Measurements from ENCODE around the gene JSRP1. TPM values are rescaled to one million over a fixed set of nuclear protein-coding genes. Genes with fewer than 3 reads are reported as not detected.

The JSRP1 gene
- total RNA-seq, 1 donor, result 0.54 TPM

- no peak for DNase-seq (ENCODE audit: low read depth in 2 of 3, low spot score in 2 of 3)
Observed at GRCh38 chr19:2235381-2236063, 20.7 kb downstream of the JSRP1 start.

GRCh38 chr19:2234996-2235380, 21.2 kb downstream of the JSRP1 start:
- no peak for DNase-seq (ENCODE audit: low read depth in 2 of 3, low spot score in 2 of 3)

GRCh38 chr19:2233601-2234280, 22.5 kb downstream of the JSRP1 start:
- no peak for DNase-seq (ENCODE audit: low read depth in 2 of 3, low spot score in 2 of 3)

DNA sequence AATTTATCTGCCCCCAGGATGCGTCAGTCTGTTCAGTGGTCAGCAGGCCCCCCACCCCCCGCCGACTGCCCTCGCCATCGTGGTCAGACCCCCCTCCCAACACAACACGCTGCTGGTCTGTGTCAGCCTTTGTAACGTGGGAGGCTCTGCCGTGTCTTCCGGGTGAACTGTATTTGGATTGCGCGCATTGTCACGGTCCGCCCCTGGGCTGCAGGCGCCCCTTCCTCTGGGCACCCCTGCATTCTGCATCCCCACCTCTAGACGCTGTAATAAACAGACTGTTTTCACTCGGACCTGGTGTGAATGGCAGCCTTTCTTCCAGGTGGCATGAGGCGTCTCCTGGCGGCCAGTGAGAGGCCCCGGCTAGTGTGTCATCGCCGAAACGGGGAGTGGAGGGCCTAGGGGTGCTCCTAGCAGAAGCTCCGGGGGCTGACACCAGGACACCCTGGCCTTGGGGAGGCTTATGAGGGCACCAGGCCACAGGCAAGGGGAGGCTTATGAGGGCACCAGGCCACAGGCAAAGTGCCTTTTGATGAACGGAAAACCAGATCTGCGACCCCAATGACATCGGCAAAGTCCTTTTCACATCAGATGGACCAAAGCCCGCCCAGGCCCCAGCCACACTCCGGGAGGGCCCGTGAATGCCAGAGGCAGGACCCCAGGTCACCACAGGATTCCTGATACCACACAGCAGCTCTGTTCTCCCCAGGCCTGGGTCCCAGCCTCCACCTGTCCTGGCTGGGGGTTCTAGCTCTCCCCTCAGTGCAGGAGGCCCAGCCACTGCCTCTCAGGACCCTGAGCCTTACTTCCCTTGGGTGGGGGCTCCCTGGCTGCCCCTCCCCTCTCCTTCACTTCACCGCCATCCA, 23.7 kb downstream of the JSRP1 start:
- DNase-seq (ENCODE audit: low read depth in 2 of 3, low spot score in 2 of 3), result no peak

- DNase-seq (ENCODE audit: low read depth in 2 of 3, low spot score in 2 of 3), result no peak
Observed at GRCh38 chr19:2231621-2232221, 24.5 kb downstream of the JSRP1 start.

- DNase-seq (ENCODE audit: low read depth in 2 of 3, low spot score in 2 of 3), result no peak
Observed at GRCh38 chr19:2230807-2231533, 25.2 kb downstream of the JSRP1 start.

- no peak for DNase-seq (ENCODE audit: low read depth in 2 of 3, low spot score in 2 of 3)
Observed at GRCh38 chr19:2230033-2230531, 26.1 kb downstream of the JSRP1 start.

- no peak for DNase-seq (ENCODE audit: low read depth in 2 of 3, low spot score in 2 of 3)
Observed at GRCh38 chr19:2229103-2230032, 26.8 kb downstream of the JSRP1 start.

DNA sequence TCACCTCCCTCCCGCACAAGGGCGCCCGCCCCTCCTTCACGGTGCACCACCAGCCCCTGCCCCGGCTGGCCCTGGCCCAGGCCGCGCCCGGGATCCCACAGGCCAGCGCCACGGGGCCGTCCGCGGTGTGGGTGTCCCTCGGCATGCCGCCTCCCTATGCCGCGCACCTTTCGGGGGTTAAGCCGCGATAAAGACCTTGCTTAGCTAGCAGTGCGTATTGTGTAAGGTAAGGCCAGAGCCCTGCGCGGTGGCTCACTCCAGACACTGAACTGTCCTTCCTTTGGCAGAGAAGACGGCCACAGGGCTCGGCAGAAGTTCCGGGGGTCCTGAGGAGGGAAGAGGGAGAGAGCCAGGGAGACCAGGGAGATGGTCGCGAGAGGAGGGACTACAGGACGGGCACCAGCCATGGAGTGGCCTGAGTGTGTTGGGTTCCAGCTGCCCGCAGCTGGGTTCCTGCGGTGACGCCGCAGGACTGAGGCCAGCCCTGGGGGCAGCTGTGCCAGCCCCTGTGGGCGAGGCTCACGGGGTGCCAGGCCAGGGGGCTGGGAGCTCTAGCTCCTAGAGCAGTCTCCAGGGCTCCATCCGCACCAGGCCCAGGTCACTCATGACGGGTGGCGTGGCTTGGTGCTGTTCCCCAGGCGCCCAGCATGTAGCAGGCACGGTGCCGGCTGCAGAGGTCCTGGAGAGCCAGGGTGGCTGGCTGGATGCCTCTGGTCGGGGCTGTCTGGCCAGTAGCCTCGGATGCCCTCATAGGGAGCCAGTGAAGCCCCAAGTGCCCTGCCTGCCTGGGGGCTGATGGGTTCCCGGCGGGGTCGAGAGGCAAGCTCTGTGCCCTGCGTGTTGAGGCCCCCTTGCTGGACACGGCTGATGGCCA, 27.8 kb downstream of the JSRP1 start:
- no peak for DNase-seq (ENCODE audit: low read depth in 2 of 3, low spot score in 2 of 3)

DNA sequence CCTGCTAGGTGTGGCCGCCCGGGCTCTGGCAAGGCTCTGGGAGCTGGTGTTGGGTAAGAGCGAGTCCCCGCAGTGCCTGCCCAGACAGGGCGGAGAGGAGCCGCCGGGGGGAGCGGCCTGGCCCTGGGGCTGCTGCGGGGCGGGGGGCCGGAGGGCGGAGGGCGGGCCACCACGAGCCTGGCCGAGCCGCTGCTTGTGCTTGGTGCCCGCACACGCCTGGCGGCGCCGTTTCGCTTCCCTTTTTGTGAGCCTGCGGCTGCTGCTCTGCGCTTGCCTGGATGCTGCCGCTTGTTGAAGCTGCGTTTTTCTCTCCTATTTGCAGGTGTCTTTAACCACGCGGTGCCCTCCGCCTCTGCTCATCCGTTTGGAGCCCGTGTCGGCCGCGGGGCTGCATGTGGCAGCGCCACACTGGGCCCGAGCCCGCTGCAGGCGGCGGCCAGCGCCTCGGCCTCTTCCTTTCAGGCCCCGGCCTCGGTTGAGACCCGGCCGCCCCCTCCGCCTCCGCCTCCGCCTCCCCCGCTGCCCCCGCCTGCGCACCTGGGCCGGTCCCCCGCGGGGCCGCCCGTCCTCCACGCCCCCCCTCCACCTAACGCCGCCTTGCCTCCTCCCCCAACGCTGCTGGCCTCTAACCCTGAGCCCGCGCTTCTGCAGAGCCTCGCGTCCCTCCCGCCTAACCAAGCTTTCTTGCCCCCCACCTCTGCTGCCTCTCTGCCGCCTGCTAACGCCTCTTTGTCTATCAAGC, 28.6 kb downstream of the JSRP1 start:
- DNase-seq (ENCODE audit: low read depth in 2 of 3, low spot score in 2 of 3), result no peak

GRCh38 chr19:2226840-2227360, 29.3 kb downstream of the JSRP1 start:
- DNase-seq (ENCODE audit: low read depth in 2 of 3, low spot score in 2 of 3), result no peak

GRCh38 chr19:2226051-2226839, 30.0 kb downstream of the JSRP1 start:
- no peak for DNase-seq (ENCODE audit: low read depth in 2 of 3, low spot score in 2 of 3)

DNA sequence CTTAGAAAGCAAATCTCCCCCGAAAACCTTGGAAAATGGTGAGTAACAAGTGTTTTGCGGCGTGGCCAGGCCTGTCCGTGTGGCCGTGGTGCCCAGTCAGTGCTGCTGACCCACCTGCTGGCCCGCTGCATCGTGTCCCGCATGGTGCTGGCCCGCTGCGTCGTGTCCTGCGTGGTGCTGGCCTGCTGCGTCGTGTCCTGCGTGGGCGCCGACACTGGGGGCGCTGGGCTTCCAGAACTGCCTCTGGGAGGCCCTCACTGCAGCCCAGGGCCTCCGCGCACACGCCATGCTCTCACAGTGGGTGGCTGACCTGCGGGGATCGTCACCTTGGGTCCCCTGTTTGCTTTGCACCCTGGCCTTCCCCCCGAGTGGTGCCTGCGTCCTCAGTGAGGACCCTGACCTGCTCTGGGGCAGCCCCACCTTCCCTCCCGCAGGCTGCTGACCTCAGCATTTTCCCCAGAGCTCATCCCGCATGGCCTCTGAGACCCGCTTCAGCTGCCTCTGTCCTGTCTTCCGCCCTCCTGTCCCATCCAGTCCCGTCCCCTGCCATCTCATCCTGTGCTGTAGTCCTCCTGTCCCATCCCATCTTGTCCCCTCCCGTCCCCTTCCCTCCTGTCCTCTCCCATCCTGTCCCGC, 30.7 kb downstream of the JSRP1 start:
- no peak for DNase-seq (ENCODE audit: low read depth in 2 of 3, low spot score in 2 of 3)

- no peak for DNase-seq (ENCODE audit: low read depth in 2 of 3, low spot score in 2 of 3)
Observed at GRCh38 chr19:2224754-2225349, 31.4 kb downstream of the JSRP1 start.

GRCh38 chr19:2223959-2224358, 32.3 kb downstream of the JSRP1 start:
- no peak for DNase-seq (ENCODE audit: low read depth in 2 of 3, low spot score in 2 of 3)

DNA sequence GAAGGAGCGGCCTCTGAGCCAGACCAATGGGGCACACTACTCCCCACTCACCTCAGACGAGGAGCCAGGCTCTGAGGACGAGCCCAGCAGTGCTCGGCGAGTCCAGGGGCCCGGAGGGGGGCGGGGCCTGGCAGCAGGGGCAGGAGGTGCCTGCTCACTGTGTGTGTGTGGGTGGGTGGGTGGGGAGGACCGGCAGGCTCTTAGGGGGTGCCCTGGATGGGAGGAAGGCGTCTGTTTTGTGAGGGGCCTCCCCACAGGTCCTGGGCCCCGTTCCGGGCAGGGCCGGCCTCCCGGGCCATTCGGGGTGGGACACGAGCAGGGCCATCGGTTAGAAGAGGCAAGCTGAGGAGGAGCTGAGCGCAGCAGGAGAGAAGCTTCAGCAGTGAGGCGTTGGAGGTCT, 32.8 kb downstream of the JSRP1 start:
- DNase-seq (ENCODE audit: low read depth in 2 of 3, low spot score in 2 of 3), result no peak
